PC-3 (cell line): ENCODE measurements around the gene STK33.

Source experiments
- CTCF ChIP-seq: fragments of 300-600 bp; sonication (generic); conservative IDR thresholded peaks from 2 replicates; pipeline ENCODE4 v1.5.1; 2017; ENCODE audit warnings: antibody characterized with exemption, low read depth, mild to moderate bottlenecking, low read length
- EZH2 ChIP-seq: fragments of 300-600 bp; sonication (generic); IDR thresholded peaks from one replicate; pipeline ENCODE4 v1.6.1; 2017; ENCODE audit warnings: antibody characterized with exemption, mild to moderate bottlenecking, low read length; ENCODE audit not compliant: unreplicated experiment
- EZH2phosphoT487 ChIP-seq: fragments of 300-600 bp; sonication (generic); IDR thresholded peaks from 2 replicates; pipeline ENCODE4 v1.6.1; 2018; ENCODE audit warnings: mild to moderate bottlenecking, antibody characterized with exemption, low read length, borderline replicate concordance

GRCh38 chr11:8342821-8343681, 251.0 kb downstream of the STK33 start:
- TF ChIP-seq CTCF (no peak), EZH2 (no peak), EZH2phosphoT487 (no peak)
